ENCODE measurements around the gene AGO4. TPM values are rescaled to one million over a fixed set of nuclear protein-coding genes. Genes with fewer than 3 reads are reported as not detected.

The AGO4 gene
- total and polyA plus RNA-seq, 7 donors: 3.5 to 27.4 (median 13.9) TPM

- Histone ChIP-seq H3K4me3 (no peak overlapping the region), H3K4me1 (no peaks in the 10 kb centered on the region), H3K27ac (no peak overlapping the region), H3K9me3 (no peaks in the 10 kb centered on the region), H3K36me3 (ENCODE audit: insufficient read depth in 1 of 2, low read depth in 1 of 2) (peaks cover 0 to 98% of the 10 kb centered on the region in 2 donors), H3K27me3 (ENCODE audit: insufficient read depth in 3 of 3, low read length in 2 of 3) (no peaks in the 10 kb centered on the region)
- TF ChIP-seq CTCF (IDR thresholded peaks at IDR 0.05): no peak
- no peak for ATAC-seq
- intact Hi-C loops (cut with DNase I): no loop called here
- no peak for DNase-seq
- 69 to 80% (median 78%) methylated on average over 2 of the region's 2 CpGs for WGBS, 3 donors
These were observed 26.4 kb downstream of the AGO4 start for GRCh38 chr1:35834218-35834617.

GRCh38 chr1:35835398-35835797, 27.6 kb downstream of the AGO4 start:
- no peak for DNase-seq
- no peak overlapping the region for H3K27ac ChIP-seq
- intact Hi-C loops (cut with DNase I): no loop called here
- H3K36me3 ChIP-seq (ENCODE audit: insufficient read depth in 1 of 2, low read depth in 1 of 2): peaks cover 0 to 98% of the 10 kb centered on the region in 2 donors
- TF ChIP-seq CTCF (IDR thresholded peaks at IDR 0.05): no peak
- no peaks in the 10 kb centered on the region for H3K27me3 ChIP-seq (ENCODE audit: insufficient read depth in 3 of 3, low read length in 2 of 3)
- H3K9me3 ChIP-seq: no peaks in the 10 kb centered on the region
- no peaks in the 10 kb centered on the region for H3K4me1 ChIP-seq
- 64 to 75% (median 68%) methylated on average over 2 of the region's 2 CpGs for WGBS, 3 donors
- no peak overlapping the region for H3K4me3 ChIP-seq
- no peak for ATAC-seq

- Histone ChIP-seq H3K4me1 (no peaks in the 10 kb centered on the region), H3K4me3 (no peak overlapping the region), H3K36me3 (ENCODE audit: insufficient read depth in 1 of 2, low read depth in 1 of 2) (peaks cover 0 to 98% of the 10 kb centered on the region in 2 donors), H3K27me3 (ENCODE audit: insufficient read depth in 3 of 3, low read length in 2 of 3) (no peaks in the 10 kb centered on the region), H3K27ac (no peak overlapping the region), H3K9me3 (no peaks in the 10 kb centered on the region)
- intact Hi-C loops (cut with DNase I): no loop called here
- ATAC-seq (no peak), DNase-seq (no peak)
- no peak for TF ChIP-seq CTCF (IDR thresholded peaks at IDR 0.05)
- WGBS, 3 donors: 94% methylated on average over 1 of the region's 1 CpG
These were observed 28.9 kb downstream of the AGO4 start for GRCh38 chr1:35836734-35837133.

GRCh38 chr1:35838693-35839245, 31.0 kb downstream of the AGO4 start:
- H3K4me3 ChIP-seq: no peak overlapping the region
- H3K4me1 ChIP-seq: no peaks in the 10 kb centered on the region
- WGBS, 3 donors: 95 to 99% (median 97%) methylated on average over 8 of the region's 8 CpGs
- H3K36me3 ChIP-seq (ENCODE audit: insufficient read depth in 1 of 2, low read depth in 1 of 2): peaks cover 0 to 98% of the 10 kb centered on the region in 2 donors
- no peaks in the 10 kb centered on the region for H3K9me3 ChIP-seq
- TF ChIP-seq CTCF (IDR thresholded peaks at IDR 0.05): no peak
- ATAC-seq: no peak
- intact Hi-C loops (cut with DNase I): no loop called here
- no peak for DNase-seq
- H3K27ac ChIP-seq: no peak overlapping the region
- H3K27me3 ChIP-seq (ENCODE audit: insufficient read depth in 3 of 3, low read length in 2 of 3): no peaks in the 10 kb centered on the region

- no peak overlapping the region for H3K4me3 ChIP-seq
- peaks cover 7% of the 10 kb centered on the region for H3K4me1 ChIP-seq
- no peaks in the 10 kb centered on the region for H3K9me3 ChIP-seq
- no peak for TF ChIP-seq CTCF (IDR thresholded peaks at IDR 0.05)
- ATAC-seq (no peak), DNase-seq (no peak)
- no peak overlapping the region for H3K27ac ChIP-seq
- intact Hi-C loops (cut with DNase I): loop anchor here in 1 of 2 donors (10.0 kb wide), 1 partner anchor 210 kb away; no protein-coding TSS in a partner anchor
- no peaks in the 10 kb centered on the region for H3K27me3 ChIP-seq (ENCODE audit: insufficient read depth in 3 of 3, low read length in 2 of 3)
- peaks cover 0 to 65% of the 10 kb centered on the region in 2 donors for H3K36me3 ChIP-seq (ENCODE audit: insufficient read depth in 1 of 2, low read depth in 1 of 2)
- WGBS, 3 donors: 93 to 96% (median 96%) methylated on average over 1 of the region's 1 CpG
These were observed 37.0 kb downstream of the AGO4 start for GRCh38 chr1:35844826-35845225.

All from psoas muscle (tissue), 8 donors.